HG03095 (cell line): ENCODE measurements around the gene SLC22A16.

Source experiments
- ATAC-seq: cut with Tn5 transposase; IDR thresholded peaks from one replicate; pipeline ENCODE4 v1.9.1; 2021; ENCODE audit warnings: moderate library complexity; ENCODE audit not compliant: unreplicated experiment

SLC22A16 gene

DNA sequence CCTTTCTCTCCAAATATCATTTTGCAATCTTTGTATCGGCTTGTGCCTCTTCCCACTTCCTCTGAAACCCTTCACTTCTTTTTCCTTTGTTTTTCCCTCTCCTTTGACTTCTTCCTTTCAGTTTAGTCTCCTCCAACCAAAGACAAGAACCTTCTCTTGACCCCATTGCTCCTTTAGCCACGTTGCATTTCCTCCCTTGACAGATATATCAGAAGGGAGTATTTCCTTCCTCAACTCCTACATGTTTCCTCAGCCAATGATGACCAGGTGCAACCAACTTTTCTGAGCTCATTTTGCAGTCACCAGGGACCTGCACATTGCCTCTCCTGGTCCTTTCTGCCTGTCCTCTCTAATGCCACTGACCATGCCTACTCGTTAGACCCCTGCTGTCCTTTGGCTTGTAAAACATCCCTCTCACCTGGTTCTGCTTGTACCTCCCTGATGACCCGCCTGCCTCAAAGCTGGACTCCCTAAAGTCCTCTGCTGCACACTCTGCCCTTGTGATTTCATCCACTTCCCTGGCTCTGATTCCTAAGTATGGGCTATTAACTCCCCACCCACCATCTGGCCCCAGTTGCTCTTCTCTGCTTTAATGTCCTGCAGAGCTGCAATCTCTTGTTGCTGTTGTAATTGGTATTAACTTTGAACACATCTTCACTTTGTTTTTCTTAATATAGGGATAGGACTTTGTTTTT is 27.4 kb downstream of the SLC22A16 start:
- ATAC-seq: no peak

DNA sequence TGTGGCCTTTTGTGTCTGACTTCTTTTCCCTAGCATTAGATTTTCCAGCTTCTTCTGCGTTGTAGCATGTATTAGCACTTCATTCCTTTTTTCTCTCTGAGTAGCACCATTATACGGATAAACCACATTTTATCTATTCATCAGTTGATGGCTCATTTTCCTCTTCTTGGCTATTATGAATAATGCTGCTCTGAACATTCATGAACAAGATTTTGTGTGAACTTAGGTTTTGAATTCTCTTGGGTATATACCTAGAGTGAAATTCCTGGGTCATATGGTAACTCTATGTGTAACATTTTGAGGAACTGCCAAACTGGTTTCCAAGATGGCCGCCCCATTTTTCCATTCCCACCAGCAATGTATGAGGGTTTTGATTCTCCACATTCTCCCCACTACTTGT is 28.7 kb downstream of the SLC22A16 start:
- no peak for ATAC-seq

DNA sequence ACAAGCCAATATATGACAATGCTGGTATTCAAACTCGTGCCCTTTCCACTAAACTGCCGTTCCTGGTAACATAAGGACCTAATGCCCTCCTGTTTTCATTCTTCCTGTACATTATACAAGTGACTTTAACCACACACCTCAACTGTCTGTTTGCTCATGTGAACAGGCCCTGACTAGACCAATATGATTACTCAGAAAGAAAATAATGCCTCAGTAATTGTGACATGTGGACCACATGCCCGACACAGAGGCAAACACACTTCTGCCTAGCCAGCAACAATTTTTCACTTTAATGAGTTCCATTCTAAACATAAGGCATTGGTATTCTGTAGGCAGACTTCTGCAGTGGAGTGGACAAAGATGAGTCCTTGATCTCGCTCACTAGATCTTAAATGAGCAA is 30.0 kb downstream of the SLC22A16 start:
- no peak for ATAC-seq

DNA sequence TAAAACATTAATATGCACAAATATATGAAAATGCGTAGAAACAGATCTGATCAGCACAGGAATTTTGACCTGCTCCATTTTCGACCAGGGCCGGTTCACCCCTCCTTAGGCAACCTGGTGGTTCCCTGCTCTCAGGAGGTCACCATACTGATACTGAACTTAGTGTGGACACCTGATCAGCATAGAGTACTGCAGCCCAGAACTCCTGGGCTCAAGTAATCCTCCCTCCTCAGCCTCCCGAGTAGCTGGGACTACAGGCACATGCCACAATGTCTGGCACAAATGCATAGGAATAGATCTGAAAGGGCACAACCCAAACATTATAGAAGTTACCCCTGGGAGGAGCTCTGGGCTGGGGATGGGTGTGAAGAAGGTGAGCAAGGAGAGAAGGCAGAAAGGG is 36.4 kb downstream of the SLC22A16 start:
- no peak for ATAC-seq

DNA sequence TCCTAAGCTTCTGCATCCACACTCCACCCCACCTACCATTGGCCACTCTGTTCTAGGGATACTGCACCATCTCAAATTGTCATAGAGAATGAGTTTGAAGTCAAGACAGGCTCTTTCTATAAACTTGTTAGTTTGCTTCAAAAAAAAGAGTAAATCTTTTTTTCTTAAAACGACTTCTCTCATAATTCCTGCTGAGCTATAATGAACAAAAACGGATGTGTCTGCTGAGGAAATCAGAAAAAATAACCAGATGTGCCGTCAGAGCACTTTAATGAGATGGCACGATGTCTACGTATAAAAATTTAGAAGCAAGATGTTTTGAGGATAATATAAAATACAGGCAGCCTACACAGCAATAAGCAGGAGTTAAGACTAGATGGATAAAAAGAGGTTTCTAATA is 37.1 kb downstream of the SLC22A16 start:
- no peak for ATAC-seq

DNA sequence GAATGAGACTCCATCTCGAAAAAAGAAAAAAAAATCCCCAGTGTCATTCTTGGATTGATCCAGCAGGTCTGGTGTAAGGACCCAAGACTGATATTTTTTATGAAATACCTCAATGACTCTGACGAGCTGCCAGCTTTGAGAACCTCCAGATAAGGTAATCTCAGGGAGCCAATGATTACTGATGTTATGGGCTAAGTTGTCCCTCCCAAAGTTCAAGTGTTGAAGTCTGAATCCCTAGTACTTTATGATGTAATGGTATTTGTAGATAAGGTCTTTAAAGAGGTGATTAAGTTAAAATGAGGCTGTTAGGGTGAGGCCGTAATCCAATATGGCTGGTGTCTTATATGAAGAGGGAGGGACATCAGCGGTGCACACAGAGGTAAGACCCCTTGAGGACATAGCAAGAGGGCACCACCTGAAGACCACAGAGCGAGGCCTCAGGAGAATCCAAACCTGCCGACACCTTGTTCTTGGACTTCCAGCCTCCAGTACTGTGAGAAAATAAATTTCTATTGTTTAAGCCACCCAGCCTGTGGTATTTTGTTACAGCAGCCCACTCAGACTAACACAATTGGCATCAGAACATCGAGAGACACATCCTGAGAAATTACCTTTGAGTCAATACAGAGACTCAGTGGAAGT is 41.3 kb downstream of the SLC22A16 start:
- no peak for ATAC-seq

DNA sequence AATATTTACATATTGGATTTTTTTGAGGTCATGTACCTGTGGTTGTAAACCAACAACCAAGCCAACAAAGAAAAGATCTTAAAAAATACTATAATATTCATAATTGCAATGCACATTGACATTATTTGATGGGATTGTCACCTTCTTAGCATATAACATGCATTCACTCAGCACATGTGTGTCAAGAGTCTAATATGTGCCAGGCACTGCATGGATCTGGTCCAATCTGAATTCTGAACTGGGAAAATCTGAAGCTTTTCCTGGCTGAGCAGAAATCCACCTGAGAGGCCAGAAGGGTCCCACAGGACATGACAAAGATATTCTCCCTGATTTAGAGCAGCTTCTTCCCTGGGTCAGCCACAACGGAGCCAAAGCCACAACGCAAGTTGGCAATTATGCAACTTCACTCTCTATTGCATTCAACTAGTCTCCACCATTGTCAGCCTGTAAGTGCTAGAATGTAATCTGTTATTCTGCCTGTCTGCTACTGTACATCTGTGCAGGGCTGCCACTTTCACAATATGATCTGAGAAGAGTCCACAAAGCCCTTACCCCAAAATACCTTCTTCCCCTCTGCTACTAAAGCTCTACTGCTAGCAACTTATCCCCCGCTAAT is 44.0 kb downstream of the SLC22A16 start:
- no peak for ATAC-seq

DNA sequence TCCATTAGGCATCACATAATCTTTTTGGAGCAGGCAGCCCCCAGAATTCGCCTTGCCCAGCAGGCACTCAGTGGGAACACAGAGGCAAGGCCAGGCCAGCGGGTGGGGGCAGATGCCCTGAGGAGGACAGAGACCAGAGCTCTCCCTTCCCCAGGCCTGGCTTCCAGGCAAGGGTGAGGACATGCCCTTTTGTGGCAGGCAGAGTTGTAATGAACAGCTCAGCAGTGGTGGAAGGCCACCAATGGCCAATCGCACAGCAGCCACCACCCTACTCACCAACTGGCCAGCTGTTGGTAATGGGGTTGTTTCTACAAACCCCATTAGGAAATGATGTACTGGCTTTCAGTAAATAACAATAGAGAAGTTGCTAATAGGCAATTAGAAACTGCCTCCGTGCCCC is 45.7 kb downstream of the SLC22A16 start:
- no peak for ATAC-seq

DNA sequence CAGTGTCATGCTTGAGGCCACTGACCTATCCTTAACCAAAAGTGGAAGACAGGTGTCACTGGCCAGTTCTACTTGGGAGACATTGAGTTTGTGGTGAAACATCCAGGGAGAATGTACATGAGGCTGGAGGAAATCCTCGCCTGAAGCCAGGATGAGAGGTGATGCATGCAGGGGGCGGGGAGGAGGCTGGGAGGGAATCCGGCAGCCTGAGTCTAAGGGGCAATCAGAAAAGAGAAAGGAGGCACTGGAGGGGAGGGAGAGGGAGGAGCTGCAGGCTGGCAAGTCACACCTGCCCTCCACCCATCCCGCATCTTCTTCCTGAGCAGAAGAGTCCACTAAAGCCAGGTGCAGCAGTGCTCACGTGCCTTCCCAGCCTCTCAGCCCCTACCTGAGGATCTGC is 46.2 kb downstream of the SLC22A16 start:
- ATAC-seq: no peak

DNA sequence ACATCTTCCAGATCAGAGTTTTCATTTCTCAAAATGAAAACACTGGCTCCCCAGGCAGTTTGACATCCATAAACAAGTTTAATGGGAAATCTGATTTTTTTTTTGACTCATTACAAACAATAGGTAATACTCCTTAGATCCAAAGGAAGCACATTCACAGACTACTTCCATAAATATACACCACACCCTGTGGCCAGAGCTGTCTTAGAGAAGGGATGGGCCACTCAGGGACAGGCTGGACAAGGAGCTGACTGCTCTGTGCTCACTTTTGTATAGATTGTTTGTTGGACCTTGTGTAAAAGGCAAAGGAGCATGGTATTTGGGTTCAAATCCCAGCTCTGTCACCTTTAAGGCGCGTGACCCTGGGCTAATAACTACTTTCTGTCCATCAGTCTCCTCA is 48.3 kb downstream of the SLC22A16 start:
- ATAC-seq: no peak

DNA sequence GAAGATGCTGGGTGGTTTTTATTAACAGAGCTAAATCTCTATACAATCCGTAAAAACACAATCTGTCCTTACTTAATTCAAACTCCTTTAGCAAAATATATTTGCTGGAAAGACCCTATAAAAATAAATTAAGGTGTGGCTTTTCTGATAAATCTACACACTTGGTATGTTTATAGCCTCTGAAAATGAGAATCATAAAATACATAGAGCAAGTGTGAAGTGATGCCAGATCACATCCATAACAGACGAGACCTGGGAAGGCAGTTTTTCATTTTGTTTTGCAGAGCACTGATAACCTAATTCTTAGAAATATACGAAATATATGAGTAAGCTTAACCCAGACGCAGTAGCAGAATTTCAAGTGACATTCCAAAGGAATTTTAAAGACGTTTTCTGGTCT is 50.6 kb downstream of the SLC22A16 start:
- ATAC-seq: no peak

DNA sequence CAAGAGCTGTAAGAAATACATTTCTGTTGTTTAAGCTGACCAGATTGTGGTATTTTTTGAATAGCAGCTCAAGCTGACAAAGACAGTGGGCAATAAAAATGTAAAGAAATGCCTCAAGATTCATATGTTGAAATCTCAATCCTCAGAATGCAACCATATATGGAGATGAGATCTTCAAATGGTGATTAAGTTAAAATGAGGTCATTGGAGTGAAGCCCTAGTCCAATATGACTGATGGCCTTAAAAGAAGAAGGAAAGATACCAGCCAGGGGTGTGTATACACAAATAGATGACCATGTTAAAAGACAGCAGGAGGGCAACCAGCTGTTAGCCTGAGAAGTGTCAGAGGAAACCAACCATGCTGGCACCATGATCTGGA is 54.0 kb downstream of the SLC22A16 start:
- ATAC-seq: no peak

DNA sequence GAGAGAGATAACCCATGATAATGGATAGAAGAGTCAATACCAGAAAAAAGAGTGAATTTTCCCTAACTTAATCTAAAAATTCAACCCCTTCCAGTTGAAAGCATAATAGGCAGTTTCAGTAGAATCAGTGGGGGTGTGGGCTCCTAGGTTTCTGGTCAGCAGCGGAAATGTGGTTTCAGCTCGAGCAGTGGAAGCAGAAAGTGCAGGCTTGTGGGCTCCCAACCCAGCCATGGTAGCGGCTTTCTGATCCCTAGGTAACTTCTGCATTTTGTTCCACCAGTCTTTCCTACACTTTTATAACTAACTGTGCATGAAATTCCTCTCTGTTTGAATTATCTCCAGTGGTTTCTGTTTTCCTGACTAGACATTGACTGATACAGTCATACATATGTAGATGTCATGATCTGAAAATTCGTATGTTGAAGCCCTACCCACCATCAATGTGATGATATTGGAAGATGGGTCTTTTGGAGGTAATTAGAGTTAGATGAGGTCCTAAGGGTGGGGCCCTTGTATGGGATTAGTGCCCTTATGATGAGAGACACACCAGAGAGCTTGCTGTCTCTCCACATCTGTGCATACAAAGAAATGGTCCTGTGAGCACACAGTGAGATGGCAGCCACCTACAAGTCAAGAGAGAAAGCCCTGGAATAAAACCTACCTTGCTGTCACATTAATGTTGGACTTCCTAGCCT is 54.5 kb downstream of the SLC22A16 start:
- no peak for ATAC-seq

DNA sequence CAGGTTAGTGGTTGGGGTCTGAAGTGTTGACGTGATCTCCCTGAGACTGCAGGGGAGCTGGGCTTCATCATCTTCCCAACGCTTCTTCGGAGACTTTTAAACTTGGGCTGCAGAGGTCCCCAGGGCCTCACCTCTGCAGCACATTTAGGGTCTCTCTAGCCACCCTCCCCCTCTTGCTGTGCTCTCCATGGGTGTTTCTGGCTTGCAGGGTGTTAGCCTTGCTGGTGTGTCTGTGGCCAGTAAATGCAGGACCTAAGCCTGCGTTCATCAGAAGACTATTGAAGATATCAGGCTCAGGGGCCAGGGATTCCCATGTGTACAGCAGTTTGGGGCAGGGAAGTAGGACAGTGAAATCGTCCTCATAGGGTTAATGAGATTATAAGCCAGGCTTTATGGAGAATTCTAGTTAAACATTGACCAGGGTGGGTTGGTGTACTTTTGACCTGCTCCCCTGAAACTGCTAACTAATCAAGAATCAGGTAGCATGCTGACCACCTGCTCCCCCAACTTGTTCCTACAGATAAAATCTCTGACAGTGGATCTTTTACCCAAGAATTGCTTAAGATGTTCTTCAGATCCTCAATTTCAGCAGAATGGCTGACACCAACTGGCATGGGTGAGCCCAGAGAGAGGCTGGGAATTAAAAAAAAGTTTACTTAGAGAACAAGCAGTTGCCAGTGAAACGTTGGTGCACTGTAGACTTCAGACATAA is 57.2 kb downstream of the SLC22A16 start:
- ATAC-seq: no peak

DNA sequence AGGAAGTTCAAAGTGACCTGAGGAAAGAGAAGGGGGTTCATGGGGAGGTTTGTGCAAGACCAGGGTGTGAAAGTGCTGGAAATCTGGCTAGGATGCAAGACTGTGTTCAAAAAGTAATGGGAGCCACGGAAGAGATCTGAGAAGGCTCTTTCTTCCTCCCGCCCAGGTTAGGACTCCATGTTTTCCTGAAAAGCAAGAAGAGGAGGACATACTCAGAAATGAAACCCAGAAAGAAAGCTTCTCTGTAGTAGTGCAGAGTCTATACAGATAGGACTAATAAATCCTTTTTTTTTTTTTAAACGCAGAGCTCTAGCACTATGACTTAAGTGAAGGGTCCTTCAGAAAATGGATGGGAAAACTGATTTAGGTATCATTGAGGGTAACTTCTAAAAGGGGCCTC is 57.8 kb downstream of the SLC22A16 start:
- ATAC-seq: no peak

DNA sequence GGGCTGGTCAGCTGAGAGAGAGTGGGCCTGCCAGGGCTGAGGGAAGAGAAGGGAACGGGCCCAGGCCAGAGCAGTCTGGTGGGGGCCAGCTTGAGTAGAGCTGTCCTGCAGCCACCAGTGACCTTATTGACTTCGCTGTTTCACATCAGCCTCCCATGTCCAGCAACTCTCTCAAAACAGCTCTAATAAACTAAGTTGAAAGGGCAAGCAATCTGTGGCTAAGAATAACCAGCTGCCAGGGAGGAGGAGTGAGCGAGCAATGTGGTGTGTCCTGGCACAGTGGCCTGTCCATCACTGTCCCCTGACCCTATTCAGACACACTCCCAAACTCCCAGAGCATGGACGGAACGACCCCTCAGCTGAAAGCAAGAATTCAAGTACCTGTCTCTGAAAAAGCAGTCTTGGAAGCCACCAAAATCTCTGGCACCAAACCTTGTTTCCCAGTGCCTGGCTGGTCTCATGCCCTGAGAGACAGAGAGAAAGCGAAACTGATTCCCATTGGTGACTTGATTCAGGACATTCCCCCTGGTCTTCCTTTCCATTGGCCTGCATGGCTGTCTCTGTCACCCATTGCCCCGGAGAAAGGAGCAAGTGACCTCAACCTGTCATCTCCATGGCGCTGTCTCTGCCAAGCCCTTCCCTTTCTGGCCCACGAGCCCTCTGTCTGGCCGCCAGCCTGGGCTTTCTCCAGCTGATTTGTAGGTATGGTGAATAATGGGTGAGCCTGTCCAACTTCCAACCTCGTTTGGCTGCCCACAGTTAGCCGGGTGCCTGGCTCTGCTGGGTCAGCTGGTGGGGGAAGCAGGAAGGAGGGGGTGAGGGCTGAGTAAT is 61.1 kb downstream of the SLC22A16 start, which contains the start of gene DDO:
Gene DDO (minus strand): TSS at position 490 of the 831 bp plus-strand sequence. CDS start 2,113 bp downstream, outside the sequence.
- ATAC-seq: no peak

DNA sequence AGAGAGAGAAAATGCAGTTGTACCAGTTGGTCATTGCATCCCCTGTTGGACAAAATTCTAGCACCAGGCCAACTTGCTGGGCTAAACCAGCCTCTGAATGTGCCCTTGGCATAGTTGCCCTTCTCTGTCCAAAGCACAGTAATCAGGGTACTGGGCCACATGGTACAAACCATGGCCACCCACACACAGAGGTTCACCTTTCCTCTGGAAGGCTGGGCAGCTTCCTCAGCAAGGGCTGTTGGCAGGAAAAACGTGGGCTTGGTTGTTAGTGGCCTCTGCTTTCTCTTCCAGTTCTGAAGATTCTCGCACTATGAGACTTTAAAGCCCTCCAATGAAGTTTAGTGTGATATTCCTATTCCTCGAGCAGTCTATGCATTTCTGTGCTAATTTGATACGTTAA is 61.7 kb downstream of the SLC22A16 start:
- no peak for ATAC-seq

DNA sequence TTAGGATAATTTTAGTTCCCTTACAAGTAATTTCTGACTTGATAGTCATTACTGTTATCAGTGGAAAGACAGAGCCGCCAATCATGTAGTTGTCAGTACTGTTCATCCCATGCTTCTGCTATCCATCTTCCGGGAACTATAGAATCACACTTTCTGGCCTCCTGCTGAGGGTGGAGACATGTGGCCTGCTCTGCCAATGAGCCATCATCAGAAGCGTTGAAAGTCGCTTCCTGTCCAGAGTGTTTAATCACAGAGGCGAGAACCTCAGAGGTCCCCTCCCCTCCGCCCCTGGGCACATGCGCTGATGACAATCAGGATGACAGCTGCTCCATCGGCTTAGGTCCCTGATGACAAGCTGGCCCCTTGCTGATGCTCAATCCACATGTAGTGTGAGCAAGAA is 64.1 kb downstream of the SLC22A16 start:
- no peak for ATAC-seq

DNA sequence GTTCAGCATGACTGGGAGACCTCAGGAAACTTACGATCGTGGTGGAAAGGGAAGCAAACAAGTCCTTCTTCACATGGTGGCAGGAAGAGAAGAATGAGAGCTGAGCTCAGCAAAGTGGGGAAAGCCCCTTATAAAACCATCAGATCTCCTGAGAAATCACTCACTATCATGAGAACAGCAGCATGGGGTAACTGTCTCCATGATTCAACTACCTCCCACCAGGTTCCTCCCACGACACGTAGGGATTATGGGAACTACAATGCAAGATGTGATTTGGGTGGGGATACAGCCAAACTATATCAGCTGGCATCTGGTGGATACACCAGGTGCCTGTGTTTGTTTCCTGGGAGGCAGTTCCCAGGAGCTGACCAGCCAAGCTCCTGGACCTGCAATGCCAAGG is 65.9 kb downstream of the SLC22A16 start:
- ATAC-seq: no peak

DNA sequence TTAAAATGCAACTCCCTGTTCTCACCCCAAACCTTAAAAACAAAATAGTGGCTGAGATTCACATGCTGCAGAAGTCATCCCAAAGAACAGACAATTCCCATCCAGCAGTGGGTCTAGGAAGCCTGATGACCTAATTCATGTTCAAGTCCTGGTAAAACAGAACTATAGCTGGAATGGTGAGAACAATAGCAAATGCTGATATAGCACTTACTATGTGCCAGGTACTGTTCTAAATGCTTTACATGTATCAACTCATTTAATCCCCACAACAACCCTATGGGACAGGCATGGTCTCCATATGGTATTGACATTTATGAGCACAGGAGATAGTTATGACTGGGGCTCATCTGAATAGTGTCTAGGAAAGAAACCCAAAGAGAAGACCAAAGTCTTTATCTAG is 66.6 kb downstream of the SLC22A16 start:
- no peak for ATAC-seq
